Central memory CD4-positive, alpha-beta T cell (primary cell): ENCODE measurements around the gene SLC35A3.
A peak's percentile ranks its signal among the peaks of the same experiment; 100 is the strongest.
"Not testable (repeated sequence)": the region's sequence is repeated elsewhere in the genome, so short reads cannot be mapped to it uniquely, and the experiment has no call there.

ENCODE experiments used
- DNase-seq: peaks from one replicate; pipeline ENCODE4 v3.0.0; 2022
- total RNA-seq, 3 experiments: gene quantifications; one replicate each; lab custom pipeline; 2026; lab: John Stamatoyannopoulos, UW

SLC35A3 gene
- 39.6 to 66.9 (median 58.3) reads per million in 3 experiments for total RNA-seq

DNA sequence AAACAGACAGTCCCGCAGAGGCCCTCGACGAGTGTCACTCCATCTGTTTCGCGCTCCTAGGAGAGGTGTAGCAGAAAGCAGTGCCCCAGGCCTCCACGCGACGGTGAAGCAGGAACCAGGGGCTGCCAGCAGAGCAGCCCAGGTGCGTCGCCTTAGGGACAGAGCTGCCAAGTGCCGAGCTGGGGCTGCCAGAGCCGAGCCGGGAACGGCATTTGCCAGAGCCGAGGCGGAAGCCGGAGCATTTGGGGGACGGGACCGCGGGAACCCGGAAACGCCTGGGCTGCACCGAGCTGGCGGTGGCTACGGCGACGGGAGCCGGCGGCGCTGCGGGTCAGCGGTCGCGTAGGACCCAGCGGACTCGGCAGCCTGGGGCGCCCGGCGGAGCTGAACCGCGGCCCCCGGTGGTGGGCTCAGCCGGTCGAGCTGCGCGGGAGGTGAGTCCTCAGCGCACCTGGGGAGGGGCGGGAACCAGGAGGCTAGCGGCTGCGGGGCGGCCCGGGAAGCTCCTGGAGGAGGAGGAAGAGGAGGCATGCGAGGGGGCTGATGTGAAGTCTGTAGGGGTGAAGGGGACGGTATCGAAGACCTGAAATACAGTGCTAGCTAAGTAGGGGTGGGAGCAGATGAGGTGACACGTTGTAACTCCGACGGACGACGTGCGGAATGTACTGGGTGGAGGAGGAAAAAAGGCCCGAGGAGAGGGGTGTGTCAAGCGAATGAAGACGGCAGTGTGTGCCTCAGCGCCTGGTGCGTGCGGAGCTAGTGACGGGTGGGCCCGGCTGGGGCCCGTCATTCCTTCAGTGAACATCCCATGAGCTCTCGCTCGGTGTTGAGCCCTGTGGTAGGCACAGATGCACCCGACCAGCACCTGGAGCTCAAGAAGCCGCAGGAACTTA lies at the start of gene SLC35A3:
SLC35A3 (plus strand) TSS at position 268 of the 893 bp plus-strand sequence. CDS start 23,559 bp downstream, outside the sequence.
- DNase-seq = peak; percentile 76

DNA sequence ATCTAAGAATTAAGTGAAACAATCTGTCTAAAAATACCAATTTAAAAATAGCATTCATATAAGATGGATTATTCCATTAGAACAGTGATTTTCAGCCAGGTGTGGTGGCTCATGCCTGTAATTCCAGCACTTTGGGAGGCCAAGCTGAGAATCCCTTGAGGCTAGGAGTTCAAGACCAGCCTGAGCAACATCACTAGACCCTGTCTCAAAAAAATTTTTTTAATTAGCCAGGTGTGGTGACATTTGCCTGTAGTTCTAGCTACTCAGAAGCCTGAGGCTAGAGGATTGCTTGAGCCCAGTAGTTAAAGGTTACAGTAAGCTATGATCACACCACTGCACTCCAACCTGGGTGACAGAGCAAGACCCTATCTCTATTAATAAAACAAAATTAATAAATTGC lies 35.0 kb upstream of the SLC35A3 start:
- DNase-seq = no peak

DNA sequence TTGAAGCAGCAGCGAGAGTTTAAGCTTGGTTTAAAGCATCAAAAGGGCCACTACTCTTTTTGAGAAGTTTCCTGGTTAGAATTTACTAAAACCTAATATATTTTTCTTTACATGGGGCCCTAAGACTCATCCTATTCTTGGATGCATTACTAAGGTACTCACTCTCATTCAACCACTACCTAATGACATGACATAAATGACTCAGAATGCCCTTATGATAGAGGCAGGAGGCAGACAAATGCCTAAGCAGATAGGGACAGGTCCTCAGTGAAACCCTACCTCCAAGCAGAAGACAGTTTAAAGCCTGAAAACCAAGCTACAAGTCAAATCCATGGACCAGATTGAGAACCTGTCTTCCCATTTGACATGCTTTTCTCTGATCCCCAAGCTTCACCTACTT lies 34.3 kb upstream of the SLC35A3 start:
- no peak for DNase-seq

DNA sequence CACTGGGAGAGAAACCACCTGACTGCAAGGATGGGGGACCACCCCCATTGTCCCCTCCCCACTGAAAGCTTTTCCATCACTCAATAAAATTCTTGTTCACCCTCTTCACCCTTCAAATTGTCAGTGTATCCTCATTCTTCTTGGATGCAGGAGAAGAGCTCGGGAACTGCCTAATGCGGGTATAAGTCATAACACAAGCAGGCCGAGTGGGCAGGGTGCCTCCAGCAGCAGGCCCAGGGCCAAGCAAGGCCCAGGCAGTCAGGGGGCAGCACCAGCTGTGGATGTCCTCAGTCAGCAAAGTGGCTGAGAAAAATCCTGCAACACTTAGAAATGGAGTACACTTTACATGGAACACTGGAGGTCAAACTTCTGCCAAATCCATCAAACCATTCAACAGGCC lies 33.7 kb upstream of the SLC35A3 start:
- DNase-seq = no peak

DNA sequence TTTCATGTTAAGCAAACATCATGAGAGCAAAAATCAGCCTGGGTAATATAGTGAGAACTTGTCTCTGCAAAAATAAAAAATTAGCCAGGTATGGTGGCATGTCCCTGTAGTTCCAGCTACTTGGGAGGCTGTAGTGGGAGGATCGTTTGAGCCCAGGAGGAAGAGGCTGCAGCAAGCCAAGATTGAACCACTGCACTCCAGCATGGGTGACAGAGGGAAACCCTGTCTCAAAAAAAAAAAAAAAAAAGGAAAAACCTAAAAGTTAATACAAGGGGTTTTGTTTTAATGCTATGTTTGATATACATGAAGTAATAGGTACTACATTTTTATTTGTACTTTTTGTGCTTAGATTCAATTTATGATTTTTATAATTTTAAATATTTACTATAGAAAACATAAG lies 27.1 kb upstream of the SLC35A3 start:
- DNase-seq = no peak

DNA sequence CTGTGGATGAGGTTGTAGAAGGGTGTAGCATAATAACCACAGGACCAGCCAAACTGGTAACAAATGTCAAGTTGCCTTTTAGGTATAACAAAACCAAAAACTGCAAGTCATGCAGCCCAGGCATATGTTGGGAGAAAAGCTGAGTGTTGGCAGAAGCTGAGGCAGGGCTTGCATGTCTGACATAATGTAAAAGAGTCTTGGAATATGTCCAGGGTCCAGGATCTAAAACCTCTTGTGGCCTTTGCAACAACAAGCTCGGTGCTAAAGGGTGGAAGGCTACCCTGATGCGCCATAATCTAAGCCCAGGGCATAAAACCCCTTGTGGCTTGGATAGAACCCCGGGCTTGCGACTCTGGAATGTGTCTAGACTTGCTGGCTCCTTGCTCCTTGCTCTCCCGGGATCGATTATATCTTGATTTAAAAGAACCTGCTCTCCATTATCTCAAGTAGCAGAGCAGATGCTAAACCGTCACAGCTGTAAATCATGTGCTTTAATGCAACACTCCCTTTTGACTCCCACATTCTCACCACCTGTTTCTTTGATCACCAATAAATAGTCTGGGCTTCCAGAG lies 26.5 kb upstream of the SLC35A3 start:
- DNase-seq = no peak

DNA sequence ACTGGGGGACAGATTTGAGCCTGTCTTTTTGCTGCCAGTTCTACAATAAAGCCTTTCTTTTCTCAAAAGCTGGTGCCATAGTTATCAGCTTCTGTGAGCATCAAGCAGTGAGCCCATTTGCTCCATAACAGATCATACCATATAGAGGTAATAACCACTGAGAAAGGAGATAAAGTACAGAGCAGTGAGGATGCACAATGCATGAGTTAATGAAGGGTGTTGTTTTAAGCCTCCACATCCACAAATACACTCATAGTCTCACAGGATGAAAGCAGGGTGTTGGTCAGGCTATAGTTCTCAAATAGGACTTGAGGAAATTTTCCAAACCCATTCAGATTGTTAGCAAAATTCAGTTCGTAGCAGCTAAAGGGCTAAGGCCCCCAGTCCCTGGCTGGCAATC lies 25.6 kb upstream of the SLC35A3 start:
- no peak for DNase-seq

DNA sequence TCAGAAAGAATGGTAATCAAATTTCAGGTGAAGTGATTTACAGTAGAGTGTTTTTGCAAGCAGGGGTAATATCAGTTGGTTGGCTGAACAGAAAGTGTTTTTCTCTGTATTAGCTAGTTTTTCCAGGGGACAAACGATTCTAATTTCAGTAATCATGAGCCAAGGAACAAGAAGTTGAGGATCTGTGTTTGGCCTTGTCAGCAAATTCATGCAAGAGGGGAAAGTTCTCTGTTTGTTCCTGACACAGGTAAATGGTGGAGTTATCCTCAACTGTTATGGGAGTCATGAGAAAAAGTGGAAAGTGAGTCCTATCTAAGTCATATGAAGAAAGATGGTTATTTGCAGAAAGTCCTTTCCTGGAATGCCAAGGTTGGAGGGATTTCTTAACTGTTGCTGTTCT lies 24.6 kb upstream of the SLC35A3 start:
- no peak for DNase-seq

DNA sequence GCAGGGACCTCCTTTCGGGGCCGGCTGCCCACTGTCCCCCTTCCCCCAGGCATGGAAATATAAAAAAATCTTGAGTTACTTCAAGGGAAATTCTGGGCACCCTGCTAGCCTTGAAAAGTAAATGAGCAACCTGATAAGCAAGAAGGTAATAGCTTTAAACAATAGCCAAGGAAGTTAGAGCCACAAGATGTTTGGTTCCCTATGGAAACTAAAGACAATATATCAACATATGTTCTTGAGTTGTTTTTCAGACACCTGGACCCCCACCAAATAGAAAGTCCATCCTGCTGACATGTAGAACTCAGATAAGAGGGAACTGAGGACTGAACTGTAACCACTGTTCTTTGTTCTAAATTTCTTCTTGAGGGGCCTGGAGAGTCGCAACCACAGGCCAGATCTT lies 19.3 kb upstream of the SLC35A3 start:
- DNase-seq = no peak

DNA sequence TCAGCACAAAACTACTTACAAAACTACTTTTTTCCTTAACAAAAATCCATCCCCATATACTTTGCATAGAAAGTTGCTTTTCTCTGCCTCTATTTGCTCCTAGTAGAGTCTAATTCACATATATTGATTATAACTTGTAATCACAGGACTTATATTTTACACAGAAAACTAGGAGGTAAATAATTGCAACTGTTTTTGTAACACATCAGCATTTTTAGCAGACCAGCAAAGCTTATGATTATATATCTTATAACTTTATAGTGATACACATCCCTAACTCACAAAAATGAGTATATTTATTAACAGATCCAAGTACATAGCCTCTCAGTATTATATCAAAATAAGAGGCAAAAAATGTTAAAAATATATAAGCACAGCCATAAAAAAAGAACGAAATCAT lies 17.3 kb upstream of the SLC35A3 start:
- DNase-seq = no peak

DNA sequence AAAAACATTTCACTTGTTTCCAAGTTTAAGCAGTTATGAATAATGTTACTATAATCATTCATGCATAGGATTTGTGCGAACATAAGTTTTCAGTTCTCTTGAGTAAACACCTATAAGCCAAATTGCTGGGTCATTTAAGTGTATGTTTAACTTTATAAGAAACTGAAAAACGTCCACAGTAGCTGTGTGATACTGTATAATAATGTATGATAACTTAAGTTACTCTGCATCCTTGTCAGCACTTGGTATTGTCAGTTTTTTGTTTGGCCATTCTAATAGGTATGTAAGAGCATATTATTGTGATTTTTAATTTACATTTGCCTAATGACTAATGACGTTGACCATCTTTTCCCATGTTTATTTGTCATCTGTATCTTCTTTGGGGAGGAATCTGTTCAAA lies 14.4 kb upstream of the SLC35A3 start:
- no peak for DNase-seq

DNA sequence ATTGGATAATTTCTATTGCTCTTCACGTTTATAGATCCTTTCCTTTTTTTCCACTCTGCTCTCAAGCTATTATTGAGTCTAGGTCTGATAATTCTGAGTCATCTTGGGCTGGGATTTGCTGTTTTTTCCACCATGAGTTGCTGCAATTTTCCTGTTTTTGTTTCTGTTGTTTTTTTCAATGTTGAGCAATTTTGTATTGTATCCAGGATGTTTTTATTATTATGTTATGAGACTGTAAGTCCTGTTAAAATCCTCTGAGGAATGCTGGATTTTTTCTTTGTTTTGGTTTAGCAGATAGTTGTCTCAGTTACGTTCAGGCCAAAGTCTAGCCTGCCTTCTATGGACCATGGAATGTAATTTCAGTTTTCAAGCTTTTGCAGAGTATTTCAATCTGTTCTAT lies 13.0 kb upstream of the SLC35A3 start:
- DNase-seq = no peak

DNA sequence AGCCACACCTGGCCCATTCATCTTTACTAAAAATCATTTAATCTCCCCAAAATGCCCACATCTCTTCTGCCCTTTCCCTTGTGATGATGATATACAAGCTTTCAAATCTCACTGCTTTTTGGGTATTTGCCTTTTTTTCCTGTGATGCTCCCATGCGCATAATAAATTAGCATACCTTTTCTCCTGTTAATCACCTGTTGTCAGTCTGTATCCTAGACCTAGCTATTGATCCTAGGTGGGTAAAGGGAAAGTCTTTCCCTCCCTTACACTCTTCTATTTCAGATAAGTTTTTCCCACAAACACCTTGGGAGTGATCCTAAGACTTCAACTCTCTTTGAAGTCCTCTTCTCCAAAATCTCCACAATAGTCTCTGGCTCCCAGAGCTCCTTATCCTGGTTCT lies 12.0 kb upstream of the SLC35A3 start:
- no peak for DNase-seq

DNA sequence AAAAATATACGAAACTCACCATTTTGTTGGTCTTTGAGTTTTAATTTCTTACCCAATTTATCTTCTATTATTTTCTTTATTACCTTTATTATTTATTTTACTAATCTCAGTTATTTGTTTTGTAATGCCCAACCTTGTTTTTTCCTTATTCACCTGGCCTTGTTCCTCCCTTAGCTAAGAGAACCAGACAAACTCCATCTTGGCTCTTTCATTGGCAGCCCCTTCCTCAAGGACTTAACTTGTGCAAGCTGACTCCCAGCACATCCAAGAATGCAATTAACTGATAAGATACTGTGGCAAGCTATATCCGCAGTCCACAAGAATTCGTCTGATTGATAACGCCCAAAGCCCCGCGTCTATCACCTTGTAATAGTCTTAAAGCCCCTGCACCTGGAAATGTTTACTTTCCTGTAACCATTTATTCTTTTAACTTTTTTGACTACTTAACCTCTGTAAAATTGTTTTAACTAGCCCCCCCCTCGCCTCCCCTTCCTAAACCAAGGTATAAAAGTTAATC lies 10.5 kb upstream of the SLC35A3 start:
- not testable (repeated sequence) for DNase-seq

DNA sequence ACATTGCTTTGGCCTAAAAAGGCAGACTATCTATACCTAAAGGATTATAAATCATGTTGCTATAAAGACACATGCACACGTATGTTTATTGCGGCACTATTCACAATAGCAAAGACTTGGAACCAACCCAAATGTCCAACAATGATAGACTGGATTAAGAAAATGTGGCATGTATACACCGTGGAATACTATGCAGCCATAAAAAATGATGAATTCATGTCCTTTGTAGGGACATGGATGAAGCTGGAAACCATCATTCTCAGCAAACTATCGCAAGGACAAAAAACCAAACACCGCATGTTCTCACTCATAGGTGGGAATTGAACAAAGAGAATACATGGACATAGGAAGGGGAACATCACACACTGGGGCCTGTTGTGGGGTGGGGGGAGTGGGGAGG lies 9.5 kb upstream of the SLC35A3 start:
- not testable (repeated sequence) for DNase-seq

DNA sequence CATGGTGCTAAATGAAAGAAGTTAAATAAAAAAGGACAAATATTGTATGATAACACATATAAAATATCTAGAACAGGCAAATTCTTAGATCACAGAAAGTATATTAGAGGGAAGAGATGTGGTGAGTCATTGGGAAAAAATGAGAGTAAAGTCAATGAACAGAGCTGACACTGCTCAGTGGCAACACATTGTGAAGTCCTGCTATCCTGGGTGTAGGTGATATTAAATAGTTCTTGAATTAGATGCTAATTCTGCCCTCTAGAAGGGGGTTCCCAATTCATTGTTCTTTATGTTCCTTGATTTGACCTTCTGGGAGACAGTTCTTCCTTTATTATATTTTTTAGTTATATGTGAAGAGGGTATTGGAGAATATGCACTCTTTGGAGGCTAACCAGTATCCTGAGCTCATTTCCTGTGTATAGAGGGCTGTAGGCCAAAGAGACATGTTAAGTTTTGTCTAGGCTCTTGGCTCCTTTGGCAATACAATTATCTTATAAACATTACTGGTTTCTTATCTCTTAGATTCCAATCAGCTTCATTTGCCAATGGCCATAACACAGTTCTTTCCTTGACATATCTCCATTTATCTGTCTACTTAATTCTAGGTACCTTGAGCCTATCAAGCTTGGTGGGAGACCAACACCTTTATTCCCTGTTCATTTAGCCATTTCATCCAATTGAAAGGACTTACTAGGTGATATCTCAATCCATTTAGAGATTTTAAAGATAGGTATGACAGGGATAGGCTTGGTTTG lies 6.6 kb upstream of the SLC35A3 start:
- no peak for DNase-seq

DNA sequence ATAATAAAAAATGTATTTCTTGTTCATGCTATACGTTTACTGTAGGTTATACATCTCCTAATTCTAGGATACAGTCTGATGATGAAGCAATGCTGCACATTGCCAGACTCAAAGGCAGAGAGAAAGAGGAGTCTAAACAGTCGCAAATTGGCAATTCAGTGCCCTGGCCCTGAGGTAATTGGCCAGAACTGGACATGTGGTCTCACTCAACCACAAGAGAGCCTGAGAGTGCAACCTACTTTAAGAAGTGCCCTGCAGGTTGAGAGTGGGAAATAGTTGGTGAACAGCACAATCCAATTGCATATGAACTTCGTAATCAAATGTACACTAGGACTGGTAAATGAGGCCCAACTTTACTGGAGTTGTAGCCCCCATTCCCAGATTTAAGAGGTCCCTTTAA lies 5.0 kb upstream of the SLC35A3 start:
- no peak for DNase-seq

DNA sequence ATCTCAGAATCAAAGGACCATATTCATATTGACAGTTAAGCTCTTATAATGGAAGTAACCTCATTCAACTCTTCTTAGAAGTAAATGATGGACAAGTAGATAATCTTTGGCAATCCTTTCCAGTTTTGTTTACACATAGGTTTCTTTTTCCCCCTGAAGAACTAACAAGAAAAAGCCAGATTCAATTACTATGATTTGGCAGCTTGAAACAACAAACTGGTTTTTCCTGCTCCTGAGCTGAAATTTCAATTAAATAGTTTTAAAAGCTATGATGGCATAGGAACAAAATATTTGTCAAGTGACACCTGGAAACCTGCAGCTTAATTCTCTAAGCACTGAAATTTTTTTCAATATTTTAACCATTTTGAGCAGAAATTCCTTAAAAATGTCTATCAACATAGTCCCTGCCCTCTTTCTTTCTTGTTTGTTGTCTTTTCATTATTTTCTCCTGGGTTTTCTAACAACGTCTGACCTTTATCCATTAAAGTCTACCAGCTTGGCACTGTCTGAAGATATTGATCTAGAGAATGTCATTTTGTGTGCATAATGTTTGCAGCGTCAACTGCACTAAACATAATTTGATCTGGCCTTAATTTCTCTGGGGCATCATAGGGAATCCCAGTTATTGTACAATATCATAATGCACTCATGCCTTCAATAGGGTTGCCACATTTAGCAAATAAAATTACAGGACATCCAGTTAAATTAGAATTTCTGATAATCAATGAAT lies 4.0 kb upstream of the SLC35A3 start:
- no peak for DNase-seq

DNA sequence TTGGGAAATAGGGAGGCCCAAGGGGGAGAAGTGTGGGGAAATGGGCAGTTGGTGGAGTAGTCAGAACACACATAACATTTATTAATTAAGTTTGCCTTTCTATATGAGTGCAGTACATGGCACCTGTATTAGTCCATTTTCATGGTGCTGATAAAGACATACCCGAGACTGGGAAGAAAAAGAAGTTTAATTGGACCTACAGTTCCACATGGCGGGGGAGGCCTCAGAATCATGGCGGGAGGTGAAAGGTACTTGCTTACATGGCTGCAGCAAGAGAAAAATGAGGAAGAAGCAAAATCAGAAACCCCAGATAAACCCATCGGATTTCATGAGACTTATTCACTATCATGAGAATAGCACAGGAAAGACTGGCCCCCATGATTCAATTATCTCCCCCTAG lies 1.6 kb upstream of the SLC35A3 start:
- no peak for DNase-seq

DNA sequence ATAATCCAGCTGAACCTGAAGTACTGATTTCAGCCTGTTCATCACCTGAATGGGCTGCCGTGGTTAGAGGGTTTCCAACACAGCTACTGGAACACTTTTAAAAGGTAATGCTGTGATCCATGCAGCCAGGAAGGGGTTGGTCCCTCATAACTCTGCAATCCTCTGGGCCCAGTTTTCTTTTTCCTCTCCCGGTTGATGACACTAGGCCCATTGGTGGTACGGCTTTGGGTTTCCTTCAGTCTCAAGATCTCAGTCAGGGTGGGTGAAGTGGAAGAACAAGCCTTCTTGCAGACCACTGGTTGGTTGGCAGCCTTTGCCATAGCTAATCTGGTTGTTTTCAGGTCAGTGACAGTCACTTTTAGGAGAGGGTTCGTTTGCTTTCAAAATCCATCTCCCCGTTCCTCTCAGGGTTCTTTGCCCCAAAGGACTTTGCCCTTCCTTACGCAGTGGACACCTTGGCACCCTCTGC lies 502 bp upstream of the SLC35A3 start:
- DNase-seq = no peak

DNA sequence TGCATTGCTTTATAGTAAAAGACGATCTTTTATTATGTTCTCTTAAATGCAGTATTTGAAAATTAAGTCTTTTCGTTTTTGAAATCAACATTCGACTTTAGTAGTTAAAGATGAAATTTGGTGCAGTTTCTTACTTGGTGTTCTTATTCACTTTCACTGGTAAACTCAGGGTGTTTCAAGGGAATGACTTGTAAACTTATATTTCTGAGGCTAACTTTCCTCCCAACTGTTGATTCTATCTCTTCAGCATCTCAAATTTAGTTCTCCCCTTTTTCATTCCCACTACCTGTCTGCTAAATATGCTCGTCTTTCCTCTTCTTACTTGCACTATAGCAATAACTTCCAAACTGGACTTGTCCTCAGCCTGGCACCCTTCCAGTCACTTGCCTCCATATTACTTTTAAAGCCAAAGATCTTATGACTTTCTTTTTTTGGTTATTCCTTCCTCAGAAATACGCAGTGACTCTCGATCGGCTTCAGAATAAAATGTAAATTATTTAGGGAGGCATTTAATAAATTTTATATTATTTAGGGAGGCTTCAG lies 988 bp downstream of the SLC35A3 start:
- no peak for DNase-seq

DNA sequence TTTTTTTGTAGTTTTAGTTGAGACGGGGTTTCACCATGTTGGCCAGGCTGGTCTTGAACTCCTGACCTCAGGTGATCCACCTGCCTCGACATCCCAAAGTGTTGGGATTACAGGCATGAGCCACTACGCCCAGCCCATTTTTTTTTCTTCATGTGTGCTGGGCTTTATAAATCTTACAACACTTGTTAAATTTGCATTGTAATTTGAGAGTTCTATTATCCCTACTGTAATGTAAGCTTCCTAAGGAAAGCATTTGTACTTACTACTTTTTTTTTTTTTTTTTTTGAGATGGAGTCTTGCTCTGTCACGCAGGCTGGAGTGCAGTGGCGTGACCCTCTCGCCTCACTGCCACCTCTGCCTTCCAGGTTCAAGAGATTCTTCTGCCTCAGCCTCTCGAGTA lies 2.3 kb downstream of the SLC35A3 start:
- DNase-seq = not testable (repeated sequence)
